HG03045 (cell line): ENCODE measurements around the gene OPN1SW.

ENCODE experiments used
- ATAC-seq: cut with Tn5 transposase; IDR thresholded peaks from one replicate; pipeline ENCODE4 v1.9.1; 2021; ENCODE audit warnings: mild to moderate bottlenecking, moderate library complexity; ENCODE audit not compliant: unreplicated experiment

The OPN1SW gene, protein sequence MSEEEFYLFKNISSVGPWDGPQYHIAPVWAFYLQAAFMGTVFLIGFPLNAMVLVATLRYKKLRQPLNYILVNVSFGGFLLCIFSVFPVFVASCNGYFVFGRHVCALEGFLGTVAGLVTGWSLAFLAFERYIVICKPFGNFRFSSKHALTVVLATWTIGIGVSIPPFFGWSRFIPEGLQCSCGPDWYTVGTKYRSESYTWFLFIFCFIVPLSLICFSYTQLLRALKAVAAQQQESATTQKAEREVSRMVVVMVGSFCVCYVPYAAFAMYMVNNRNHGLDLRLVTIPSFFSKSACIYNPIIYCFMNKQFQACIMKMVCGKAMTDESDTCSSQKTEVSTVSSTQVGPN

GRCh38 chr7:128775744-128776474 lies at the start of gene OPN1SW:
OPN1SW (minus strand) TSS chr7:128775794; CDS start chr7:128775781, 13 bp downstream.
- no peak for ATAC-seq

- no peak for ATAC-seq
These were observed 46.1 kb upstream of the OPN1SW start for GRCh38 chr7:128821724-128822123.

GRCh38 chr7:128818694-128819093 lies 43.1 kb upstream of the OPN1SW start:
- no peak for ATAC-seq

DNA sequence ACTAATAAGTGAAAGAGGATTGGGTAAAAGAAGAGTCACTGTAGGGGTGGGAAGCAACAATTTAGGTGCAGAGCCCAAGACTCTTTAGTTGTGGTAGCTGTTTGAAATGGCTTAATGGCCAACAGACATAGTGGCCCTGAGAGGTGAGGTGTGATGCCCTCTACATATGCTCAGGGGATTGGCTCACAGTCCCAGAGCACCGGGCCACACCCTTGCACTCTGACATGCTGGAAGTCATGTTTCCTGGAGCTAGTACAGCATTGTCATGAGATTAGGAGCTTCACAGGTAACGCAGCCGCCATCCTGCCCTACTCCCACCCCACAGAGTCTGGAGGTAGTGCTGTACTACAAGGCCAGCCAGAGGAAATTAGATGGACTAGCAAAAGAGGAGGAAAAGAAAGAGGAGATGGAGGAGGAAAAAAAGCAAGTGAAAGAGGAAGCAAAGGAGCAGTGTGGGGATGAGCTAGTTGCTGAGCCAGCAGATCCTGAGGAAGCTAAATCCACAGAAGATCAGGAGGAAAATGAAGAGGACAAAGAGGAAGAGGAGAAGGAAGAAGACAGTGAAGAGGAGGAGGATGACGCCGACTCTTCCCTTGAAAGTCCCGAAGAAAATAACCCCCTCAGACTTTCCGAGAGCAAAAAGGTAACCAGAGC lies 39.8 kb upstream of the OPN1SW start:
- ATAC-seq: no peak

- ATAC-seq: no peak
These were observed 38.9 kb upstream of the OPN1SW start for GRCh38 chr7:128814499-128814898.

GRCh38 chr7:128812514-128813168 lies 37.0 kb upstream of the OPN1SW start:
- ATAC-seq: no peak

DNA sequence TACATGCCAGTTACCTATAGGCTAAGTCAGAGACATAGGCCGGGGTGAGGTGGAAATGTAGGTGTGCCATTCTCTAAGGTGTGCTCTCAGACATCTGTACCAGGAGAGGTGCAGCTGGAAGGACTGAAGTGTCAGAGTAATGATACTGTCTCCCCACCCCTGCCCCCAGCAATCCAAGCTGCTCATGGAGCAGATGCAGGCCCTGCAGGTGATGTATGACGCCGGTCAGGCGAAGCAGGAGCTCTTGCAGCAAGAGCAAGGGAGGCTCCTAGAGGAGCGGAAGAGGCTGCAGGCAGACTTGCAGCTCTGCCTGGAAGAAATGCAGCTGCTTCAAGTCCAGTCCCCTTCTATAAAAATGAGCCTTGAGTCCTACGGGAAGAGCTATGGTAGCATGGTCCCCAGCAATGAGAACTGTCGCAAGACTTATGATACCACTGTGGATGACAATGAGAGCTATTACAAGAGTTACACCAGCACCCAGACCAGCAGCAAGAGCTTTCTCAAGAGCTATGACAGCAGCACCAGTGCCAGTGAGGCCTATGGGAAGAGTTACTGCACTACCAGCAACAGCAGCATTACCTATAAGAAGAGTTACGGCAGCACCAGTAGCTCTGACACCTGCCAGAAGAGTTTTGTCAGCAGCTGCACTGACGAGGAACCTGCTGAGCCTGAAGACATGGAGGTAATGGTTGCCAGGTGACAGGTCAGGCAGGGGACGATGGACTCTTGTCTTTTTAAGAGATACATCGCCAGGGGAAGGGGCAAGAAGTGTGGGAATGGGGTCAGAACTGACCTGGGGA lies 36.2 kb upstream of the OPN1SW start:
- ATAC-seq: no peak

GRCh38 chr7:128810997-128811396 lies 35.4 kb upstream of the OPN1SW start:
- no peak for ATAC-seq

GRCh38 chr7:128810473-128810872 lies 34.9 kb upstream of the OPN1SW start:
- ATAC-seq: no peak

DNA sequence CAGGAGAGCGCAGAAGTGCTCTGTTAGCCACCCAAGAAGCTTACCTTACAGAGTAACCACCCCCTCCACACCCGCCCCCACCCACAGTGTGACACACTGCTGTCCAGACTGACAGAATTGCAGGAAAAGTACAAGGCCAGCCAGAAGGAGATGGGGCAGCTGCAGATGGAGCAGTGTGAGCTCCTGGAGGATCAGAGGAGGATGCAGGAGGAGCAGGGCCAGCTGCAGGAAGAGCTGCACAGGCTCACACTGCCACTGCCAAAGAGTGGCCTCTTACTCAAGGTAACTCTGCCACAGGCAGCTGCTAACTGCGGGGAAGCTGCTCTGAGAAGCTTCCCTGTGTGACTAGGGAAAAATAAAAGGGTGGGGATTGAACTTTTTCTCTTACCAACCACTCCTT lies 33.8 kb upstream of the OPN1SW start:
- no peak for ATAC-seq

DNA sequence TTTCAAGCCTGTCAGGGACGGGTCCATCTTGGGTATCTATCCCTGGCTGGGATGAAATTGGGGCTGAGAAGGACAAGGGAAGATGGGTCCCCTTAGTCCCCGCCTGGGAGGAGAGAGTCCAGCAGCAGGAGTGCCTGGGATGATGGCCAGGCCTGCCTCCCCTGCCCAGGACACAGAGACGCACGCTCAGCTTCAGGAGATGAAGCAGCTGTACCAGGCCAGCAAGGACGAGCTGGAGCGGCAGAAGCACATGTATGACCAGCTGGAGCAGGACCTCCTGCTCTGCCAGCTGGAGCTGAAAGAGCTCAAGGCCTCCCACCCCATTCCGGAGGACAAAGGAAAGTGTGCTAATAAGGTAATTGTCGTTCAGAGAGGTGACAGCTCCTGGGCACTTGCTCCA lies 31.6 kb upstream of the OPN1SW start:
- ATAC-seq: no peak

- ATAC-seq: no peak
These were observed 29.6 kb upstream of the OPN1SW start for GRCh38 chr7:128805225-128805624.

DNA sequence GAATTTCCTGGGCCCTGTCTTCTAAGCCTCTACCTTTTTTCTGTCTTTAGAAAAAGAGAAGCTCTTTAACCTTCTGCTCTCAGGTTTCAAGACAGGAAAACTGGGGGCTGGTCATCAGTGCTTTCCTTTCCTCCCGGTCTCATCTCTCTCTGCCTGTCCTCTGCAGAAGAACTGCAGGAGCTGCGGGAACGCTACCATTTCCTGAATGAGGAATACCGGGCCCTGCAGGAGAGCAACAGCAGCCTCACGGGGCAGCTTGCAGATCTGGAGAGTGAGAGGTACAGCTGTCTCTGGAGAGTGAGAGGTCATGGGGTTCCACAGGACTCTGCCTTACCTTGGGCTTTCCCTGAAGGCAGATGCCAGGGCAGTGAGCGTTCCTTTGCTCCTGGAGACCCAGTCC lies 28.9 kb upstream of the OPN1SW start:
- ATAC-seq: no peak

- ATAC-seq: no peak
These were observed 26.2 kb upstream of the OPN1SW start for GRCh38 chr7:128801667-128802418.

- no peak for ATAC-seq
These were observed 25.4 kb upstream of the OPN1SW start for GRCh38 chr7:128801003-128801402.

DNA sequence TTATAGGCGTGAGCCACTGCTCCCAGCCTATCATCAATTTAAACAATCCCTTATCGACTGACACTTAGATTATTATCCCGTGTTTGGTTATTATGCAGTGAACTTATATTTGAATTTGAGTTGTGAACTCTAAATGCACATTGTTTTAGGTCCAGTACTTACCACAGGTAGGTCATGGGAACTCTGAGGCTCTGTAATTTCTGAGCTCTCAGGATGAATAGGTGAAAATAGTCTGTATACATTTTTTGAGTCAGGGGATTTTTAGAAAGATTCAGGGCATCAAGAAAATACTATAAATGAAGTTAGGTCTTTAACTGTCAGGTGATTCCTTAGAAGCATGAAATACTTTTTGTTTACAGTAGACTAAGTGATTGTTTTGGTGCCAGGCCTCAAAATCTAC lies 25.0 kb upstream of the OPN1SW start:
- no peak for ATAC-seq

- ATAC-seq: no peak
These were observed 23.9 kb upstream of the OPN1SW start for GRCh38 chr7:128799451-128799850.

DNA sequence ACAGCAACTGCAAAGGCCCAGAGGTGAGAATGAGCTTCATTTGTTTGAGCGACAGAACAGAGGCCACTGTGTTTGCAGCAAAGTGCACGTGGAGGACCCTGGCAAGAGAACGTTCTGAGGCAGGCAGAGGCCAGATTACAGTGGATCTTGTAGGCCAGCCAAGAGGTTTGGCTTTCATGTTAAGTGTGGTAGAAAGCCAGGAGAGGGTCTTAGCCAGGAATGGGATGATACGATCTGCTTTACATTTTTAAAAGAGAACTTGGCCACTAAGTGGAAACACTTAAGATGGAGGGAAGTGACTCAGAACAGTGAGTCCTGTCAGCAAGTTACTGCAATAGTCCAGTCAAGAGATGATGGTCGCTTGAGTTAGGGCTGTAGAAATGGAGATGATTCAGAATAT lies 20.7 kb upstream of the OPN1SW start:
- ATAC-seq: no peak

DNA sequence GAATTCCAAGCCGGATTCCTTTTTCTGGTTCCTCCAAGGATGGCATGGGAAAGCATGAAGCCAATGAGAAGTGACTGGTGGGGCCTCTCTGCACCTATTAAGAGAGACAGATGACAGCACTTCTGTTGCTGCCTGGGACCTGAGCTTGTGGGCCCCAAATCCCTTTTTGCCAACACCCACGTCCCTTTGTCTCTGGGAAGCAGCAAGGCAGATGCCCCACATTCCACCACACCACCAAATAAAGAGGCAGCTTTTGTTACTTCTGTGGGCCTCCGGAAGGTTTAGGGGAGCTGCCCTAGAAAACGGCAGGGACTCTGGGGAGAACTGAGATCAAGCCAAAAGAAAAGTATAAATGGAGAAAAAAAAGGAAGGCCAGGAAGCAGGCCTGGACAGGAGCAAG lies 19.5 kb upstream of the OPN1SW start:
- no peak for ATAC-seq

DNA sequence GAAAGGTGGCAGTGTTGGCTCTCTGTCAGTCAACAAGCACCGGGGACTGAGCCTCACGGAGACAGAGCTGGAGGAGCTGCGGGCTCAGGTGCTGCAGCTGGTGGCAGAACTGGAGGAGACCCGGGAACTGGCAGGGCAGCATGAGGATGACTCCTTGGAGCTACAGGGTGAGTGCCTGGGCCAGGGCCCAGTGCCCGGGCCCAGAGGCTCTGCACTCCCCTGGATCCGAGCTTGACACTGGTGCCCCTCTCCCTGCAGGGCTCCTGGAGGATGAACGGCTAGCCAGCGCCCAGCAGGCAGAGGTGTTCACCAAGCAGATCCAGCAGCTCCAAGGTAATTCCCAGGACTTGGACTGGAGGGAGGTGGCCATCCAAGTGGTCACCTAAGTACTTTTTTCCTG lies 18.8 kb upstream of the OPN1SW start:
- ATAC-seq: no peak
